ENCODE data around the gene KSR2.

DNA sequence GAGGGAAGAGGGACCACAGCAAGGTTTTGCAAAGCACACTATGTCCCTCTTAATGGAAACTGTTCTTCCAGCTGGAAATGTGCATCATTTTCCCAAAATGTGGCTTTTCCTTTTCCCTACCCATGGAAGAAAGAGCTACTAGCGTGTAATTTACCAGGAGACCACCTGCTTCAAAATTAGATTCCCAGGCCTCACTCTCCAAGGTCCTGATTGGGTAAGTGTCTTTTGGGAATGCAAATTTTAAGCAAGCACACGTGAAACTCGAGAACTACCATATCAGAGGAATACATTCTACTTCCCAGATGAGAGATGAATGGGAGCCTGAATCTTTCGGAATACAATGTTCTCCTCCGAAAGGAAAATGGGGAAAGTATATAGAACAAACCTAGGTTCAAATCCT lies 405.8 kb downstream of the KSR2 start:
- TF ChIP-seq POLR2A (IDR thresholded peaks at IDR 0.05; ENCODE audit: low read depth, low read length) (no peak), RAD21 (IDR thresholded peaks at IDR 0.05; ENCODE audit: low read length) (no peak), NFE2L2 (IDR thresholded peaks at IDR 0.05; ENCODE audit: low read depth, low read length) (no peak), BHLHE40 (IDR thresholded peaks at IDR 0.05; ENCODE audit: low read depth, low read length) (no peak), MXI1 (IDR thresholded peaks at IDR 0.05; ENCODE audit: borderline replicate concordance, low read depth, low read length) (no peak)
- TF ChIP-seq, protein P1, sequence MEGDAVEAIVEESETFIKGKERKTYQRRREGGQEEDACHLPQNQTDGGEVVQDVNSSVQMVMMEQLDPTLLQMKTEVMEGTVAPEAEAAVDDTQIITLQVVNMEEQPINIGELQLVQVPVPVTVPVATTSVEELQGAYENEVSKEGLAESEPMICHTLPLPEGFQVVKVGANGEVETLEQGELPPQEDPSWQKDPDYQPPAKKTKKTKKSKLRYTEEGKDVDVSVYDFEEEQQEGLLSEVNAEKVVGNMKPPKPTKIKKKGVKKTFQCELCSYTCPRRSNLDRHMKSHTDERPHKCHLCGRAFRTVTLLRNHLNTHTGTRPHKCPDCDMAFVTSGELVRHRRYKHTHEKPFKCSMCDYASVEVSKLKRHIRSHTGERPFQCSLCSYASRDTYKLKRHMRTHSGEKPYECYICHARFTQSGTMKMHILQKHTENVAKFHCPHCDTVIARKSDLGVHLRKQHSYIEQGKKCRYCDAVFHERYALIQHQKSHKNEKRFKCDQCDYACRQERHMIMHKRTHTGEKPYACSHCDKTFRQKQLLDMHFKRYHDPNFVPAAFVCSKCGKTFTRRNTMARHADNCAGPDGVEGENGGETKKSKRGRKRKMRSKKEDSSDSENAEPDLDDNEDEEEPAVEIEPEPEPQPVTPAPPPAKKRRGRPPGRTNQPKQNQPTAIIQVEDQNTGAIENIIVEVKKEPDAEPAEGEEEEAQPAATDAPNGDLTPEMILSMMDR (conservative IDR thresholded peaks at IDR 0.05; ENCODE audit: low read depth, low read length) = no peak
- TF ChIP-seq, protein P2, sequence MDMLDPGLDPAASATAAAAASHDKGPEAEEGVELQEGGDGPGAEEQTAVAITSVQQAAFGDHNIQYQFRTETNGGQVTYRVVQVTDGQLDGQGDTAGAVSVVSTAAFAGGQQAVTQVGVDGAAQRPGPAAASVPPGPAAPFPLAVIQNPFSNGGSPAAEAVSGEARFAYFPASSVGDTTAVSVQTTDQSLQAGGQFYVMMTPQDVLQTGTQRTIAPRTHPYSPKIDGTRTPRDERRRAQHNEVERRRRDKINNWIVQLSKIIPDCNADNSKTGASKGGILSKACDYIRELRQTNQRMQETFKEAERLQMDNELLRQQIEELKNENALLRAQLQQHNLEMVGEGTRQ (IDR thresholded peaks at IDR 0.05; ENCODE audit: low read depth, low read length) = no peak

All from IMR-90 (cell line).